Measurements from ENCODE around the gene ZNF205. TPM values are rescaled to one million over a fixed set of nuclear protein-coding genes. Genes with fewer than 3 reads are reported as not detected.

ZNF205 gene
- total RNA-seq, 1 donor from 2014 or later, result 25.1 TPM

DNA sequence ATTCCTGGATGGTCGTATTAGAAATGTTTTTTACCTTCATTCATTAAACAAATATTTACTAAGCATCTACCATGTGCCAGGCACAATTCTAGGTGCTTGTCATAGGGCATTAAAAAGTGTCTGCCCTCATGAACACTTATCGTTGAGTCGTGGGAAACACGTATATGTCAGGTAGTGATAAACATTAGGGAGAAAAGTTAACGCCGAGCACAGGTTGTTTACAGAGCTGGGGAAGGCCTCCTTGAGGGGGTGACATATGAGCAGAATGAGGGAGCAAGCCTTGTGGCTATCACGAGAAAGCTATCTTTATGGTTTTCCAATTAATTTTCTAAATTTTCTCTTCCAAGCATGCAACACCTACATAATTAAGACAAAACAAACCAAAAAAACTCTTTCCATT, 21.5 kb downstream of the ZNF205 start:
- no peak for DNase-seq (ENCODE audit: low read depth)
- Histone ChIP-seq H3K4me3 (ENCODE audit: low read depth, low read length) (peak overlapping the region; percentile 89), H3K36me3 (ENCODE audit: control insufficient read depth, insufficient read depth, low read length) (no peaks in the 10 kb centered on the region), H3K27me3 (ENCODE audit: control insufficient read depth, insufficient read depth, low read length) (no peaks in the 10 kb centered on the region)
- TF ChIP-seq, protein P1, sequence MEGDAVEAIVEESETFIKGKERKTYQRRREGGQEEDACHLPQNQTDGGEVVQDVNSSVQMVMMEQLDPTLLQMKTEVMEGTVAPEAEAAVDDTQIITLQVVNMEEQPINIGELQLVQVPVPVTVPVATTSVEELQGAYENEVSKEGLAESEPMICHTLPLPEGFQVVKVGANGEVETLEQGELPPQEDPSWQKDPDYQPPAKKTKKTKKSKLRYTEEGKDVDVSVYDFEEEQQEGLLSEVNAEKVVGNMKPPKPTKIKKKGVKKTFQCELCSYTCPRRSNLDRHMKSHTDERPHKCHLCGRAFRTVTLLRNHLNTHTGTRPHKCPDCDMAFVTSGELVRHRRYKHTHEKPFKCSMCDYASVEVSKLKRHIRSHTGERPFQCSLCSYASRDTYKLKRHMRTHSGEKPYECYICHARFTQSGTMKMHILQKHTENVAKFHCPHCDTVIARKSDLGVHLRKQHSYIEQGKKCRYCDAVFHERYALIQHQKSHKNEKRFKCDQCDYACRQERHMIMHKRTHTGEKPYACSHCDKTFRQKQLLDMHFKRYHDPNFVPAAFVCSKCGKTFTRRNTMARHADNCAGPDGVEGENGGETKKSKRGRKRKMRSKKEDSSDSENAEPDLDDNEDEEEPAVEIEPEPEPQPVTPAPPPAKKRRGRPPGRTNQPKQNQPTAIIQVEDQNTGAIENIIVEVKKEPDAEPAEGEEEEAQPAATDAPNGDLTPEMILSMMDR (IDR thresholded peaks at IDR 0.05; ENCODE audit: insufficient read depth, low read length, poor library complexity, severe bottlenecking), result no peak

DNA sequence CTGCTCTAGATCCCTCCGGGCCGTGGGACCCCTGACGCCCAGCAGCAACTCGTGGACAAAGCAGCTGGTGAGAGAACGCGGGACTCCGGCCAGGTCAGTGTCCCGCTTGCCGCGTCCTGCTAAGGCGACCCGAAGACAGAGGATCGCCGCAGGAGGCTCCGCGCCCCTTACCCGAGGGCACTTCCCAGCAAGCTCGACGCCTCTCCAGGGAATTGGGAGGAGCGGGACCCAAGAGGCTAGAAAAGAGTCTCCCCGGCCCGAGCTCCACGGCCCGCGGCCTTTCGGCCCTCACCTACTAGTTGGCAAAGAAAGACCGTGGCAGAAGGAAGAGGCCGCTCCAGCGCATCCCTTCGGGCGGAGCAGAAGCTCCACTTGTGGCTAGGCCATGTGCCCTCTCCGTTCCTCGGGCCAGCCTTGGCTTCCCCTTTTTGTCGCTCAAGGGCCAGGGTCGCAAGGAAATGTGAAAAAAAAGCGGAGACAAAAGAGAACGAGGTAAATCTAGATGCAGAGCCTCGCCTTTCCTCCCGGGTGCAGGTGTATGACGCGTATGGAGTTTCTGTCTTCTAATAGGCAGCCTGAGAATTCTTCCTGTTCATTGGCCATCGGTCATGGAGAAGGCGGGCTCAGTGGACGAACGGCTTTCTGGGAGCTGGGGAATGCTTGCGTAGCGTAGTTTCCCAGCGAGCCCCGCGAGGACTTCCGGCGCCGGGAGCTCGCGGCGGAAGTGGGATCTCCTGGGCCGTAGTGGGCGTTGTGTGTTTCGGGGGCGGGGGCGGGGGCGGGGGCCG, 22.1 kb downstream of the ZNF205 start, which contains the start of gene ZNF213:
Gene ZNF213, plus strand, starts transcription at position 692 of the 788 bp plus-strand sequence. CDS start 2,252 bp downstream, outside the sequence.
- Histone ChIP-seq H3K27me3 (ENCODE audit: control insufficient read depth, insufficient read depth, low read length) (no peaks in the 10 kb centered on the region), H3K36me3 (ENCODE audit: control insufficient read depth, insufficient read depth, low read length) (no peaks in the 10 kb centered on the region), H3K4me3 (ENCODE audit: low read depth, low read length) (peak within 1 kb of the TSS; percentile 89)
- DNase-seq (ENCODE audit: low read depth), result peak; percentile 95
- TF ChIP-seq, protein P1 (IDR thresholded peaks at IDR 0.05; ENCODE audit: insufficient read depth, low read length, poor library complexity, severe bottlenecking), result no peak

DNA sequence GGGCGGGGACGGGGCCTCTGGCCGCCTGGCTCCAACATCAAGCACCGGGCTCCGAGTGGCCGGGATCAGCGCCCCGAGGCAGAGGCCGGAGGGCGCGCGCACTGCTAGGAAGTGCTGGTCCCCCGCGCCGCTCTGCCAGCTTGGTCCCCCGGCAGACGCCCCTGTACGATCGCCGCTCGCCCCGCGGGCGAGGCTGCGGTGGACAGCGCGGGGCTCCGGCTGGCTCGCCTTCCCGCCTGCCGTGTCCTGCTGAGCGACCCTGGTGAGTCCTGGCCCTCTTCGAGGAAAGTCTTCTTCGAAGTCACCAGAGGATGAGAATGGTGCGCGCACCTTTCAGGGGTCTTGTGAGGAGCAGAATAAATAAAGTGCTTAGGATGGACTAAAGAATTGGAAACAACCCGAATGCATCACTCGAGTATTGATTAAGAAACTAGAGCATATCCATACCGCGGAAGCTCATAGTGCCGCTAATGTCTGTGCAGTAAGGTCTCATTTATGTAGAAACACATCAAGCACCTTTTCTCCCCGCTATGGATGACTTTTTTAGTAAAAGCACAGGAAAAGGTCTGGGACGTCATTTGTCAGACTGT, 22.8 kb downstream of the ZNF205 start:
- DNase-seq (ENCODE audit: low read depth), result no peak
- TF ChIP-seq, protein P1 (IDR thresholded peaks at IDR 0.05; ENCODE audit: insufficient read depth, low read length, poor library complexity, severe bottlenecking), result no peak
- no peaks in the 10 kb centered on the region for H3K27me3 ChIP-seq (ENCODE audit: control insufficient read depth, insufficient read depth, low read length)
- peak overlapping the region; percentile 76 for H3K4me3 ChIP-seq (ENCODE audit: low read depth, low read length)
- no peaks in the 10 kb centered on the region for H3K36me3 ChIP-seq (ENCODE audit: control insufficient read depth, insufficient read depth, low read length)

DNA sequence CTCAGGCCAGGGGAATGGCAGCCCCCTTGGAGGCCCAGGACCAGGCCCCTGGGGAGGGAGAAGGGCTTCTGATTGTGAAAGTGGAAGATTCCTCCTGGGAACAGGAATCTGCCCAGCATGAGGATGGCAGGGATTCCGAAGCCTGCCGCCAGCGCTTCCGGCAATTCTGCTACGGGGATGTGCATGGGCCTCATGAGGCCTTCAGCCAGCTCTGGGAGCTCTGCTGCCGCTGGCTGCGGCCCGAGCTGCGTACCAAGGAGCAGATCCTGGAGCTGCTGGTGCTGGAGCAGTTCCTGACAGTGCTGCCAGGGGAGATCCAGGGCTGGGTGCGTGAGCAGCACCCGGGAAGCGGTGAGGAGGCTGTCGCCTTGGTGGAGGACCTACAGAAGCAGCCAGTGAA, 24.9 kb downstream of the ZNF205 start:
- TF ChIP-seq, protein P1 (IDR thresholded peaks at IDR 0.05; ENCODE audit: insufficient read depth, low read length, poor library complexity, severe bottlenecking), result no peak
- Histone ChIP-seq H3K4me3 (ENCODE audit: low read depth, low read length) (no peak overlapping the region), H3K27me3 (ENCODE audit: control insufficient read depth, insufficient read depth, low read length) (no peaks in the 10 kb centered on the region), H3K36me3 (ENCODE audit: control insufficient read depth, insufficient read depth, low read length) (peaks cover 2% of the 10 kb centered on the region)
- DNase-seq (ENCODE audit: low read depth), result no peak

DNA sequence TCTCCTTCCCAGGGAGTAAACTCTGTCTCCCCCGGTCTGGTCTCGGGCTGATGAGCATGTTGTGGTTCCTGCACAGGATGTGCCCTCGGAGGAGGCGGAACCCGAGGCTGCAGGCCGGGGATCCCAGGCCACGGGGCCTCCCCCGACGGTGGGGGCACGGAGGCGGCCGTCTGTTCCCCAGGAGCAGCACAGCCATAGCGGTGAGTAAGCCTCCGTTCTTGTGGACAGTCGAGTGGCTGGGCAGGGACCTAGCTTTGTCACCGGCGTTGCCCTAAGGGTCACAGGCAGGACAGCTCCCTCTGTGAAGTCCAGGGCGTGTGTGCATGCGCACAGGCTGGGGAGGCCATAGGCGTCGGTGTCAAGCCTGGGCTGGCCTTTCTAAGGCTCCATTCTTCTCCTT, 26.0 kb downstream of the ZNF205 start:
- Histone ChIP-seq H3K27me3 (ENCODE audit: control insufficient read depth, insufficient read depth, low read length) (no peaks in the 10 kb centered on the region), H3K4me3 (ENCODE audit: low read depth, low read length) (no peak overlapping the region), H3K36me3 (ENCODE audit: control insufficient read depth, insufficient read depth, low read length) (peaks cover 2% of the 10 kb centered on the region)
- DNase-seq (ENCODE audit: low read depth), result no peak
- TF ChIP-seq, protein P1 (IDR thresholded peaks at IDR 0.05; ENCODE audit: insufficient read depth, low read length, poor library complexity, severe bottlenecking), result no peak

All from kidney epithelial cell (primary cell).